ENCODE results near the gene MORC2. TPM values are rescaled to one million over a fixed set of nuclear protein-coding genes. Genes with fewer than 3 reads are reported as not detected.

MORC2 gene
- total and polyA plus RNA-seq, 9 of the 15 experiments (the other 6 are each of a cell fraction or from before 2014, with no cell fraction given), result 3.3 to 34.7 (median 16.7) TPM

DNA sequence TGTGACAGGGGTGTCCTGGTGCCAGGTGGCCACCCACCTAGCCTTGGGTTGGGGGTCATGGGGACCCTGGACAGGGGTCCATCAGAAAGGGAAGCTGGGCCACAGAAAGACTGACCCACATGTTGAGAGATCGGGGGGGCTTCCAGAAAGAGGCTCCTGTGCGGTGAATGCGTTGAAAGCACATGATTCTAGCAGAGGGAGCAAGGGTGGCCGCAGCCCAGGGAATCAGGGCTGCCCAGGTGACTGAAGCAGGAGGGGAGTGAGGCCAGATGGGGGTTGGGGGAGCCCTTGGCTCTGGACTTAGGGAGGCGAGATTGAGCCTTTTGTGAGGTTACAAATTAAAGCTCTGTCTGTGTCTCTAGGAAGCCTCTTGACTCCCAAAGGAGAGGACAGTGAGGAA, 80.7 kb downstream of the MORC2 start:
- WGBS (ENCODE audit: insufficient coverage, low coverage, missing lambda C conversion rate), result 91% methylated on average over 3 of the region's 5 CpGs
- Histone ChIP-seq H3K9ac (ENCODE audit: insufficient read depth in 1 of 2, low read depth in 2 of 2, low read length in 2 of 2) (no peak overlapping the region), H3K4me2 (ENCODE audit: insufficient read depth, low read length) (no peak overlapping the region), H3K36me3 (ENCODE audit: control insufficient read depth, insufficient read depth, low read length) (peaks cover 63% of the 10 kb centered on the region; the same call in 2 of the 3 replicates), H3K79me2 (ENCODE audit: control insufficient read depth, insufficient read depth, low read length) (peaks cover 24% of the 10 kb centered on the region), H3K4me1 (replicated peaks in 1 of 2; ENCODE audit: control insufficient read depth in 2 of 2, insufficient read depth in 2 of 2, low read length in 2 of 2) (peaks cover 9 to 38% of the 10 kb centered on the region in 2 experiments; a peak in 4 of 5 replicates), H3K9me1 (ENCODE audit: control insufficient read depth, insufficient read depth, low read length) (no peaks in the 10 kb centered on the region), H3K9me3 (replicated peaks; ENCODE audit: control insufficient read depth, insufficient read depth, low read depth, low read length) (no peaks in the 10 kb centered on the region), H3K27me3 (ENCODE audit: control insufficient read depth in 2 of 2, insufficient read depth in 2 of 2, low read length in 2 of 2) (no peaks in the 10 kb centered on the region), H3K4me3 (no peak overlapping the region), H2AFZ (ENCODE audit: low read depth, low read length) (no peak overlapping the region), H4K20me1 (replicated peaks; ENCODE audit: control insufficient read depth, insufficient read depth, low read length) (0 out of 2 replicates have a peak, but pooled peaks cover 6% of the 10 kb centered on the region), H3K27ac (ENCODE audit: extremely low read depth, low read depth, low read length) (no peak overlapping the region)
- ChIA-PET CTCF (ENCODE audit: low intra/inter-chr PET ratio) (no interaction called here), POLR2A (no interaction called here)
- intact Hi-C loops (cut with micrococcal nuclease), result no loop called here
- BruUV-seq (replicated peaks), result no TSS peak
- DNase-seq (ENCODE audit: extremely low read depth in 1 of 4, low spot score in 3 of 4) (no peak), FAIRE-seq (no peak), ATAC-seq (no peak)
- in situ Hi-C loops (cut with MboI), result no loop called here
- TF ChIP-seq STAG1 (CRISPR knock-in tag; IDR thresholded peaks at IDR 0.05; ENCODE audit: borderline replicate concordance) (no peak), RBM15 (IDR thresholded peaks at IDR 0.05; ENCODE audit: insufficient read depth, low read length) (no peak), PHF8 (IDR thresholded peaks at IDR 0.05; ENCODE audit: borderline replicate concordance, low read length) (no peak), L3MBTL2 (IDR thresholded peaks at IDR 0.05) (no peak), ZC3H4 (CRISPR knock-in tag; IDR thresholded peaks at IDR 0.05; ENCODE audit: borderline replicate concordance) (no peak), GABPB2 (CRISPR knock-in tag; conservative IDR thresholded peaks at IDR 0.05) (no peak), RFX1 (IDR thresholded peaks at IDR 0.05) (no peak), SAP30 (IDR thresholded peaks at IDR 0.05; ENCODE audit: borderline replicate concordance, insufficient read depth, low read depth, low read length, poor library complexity, severe bottlenecking) (no peak), TAL1 (IDR thresholded peaks at IDR 0.05) (no peak), GABPA (tag; conservative IDR thresholded peaks at IDR 0.05; ENCODE audit: low read depth) (no peak), HNRNPL (IDR thresholded peaks at IDR 0.05; ENCODE audit: low read depth, low read length) (no peak), KLF6 (CRISPR knock-in tag; IDR thresholded peaks at IDR 0.05; ENCODE audit: borderline replicate concordance) (no peak), CXXC5 (CRISPR knock-in tag; IDR thresholded peaks at IDR 0.05) (no peak)
- TF ChIP-seq, protein P1, sequence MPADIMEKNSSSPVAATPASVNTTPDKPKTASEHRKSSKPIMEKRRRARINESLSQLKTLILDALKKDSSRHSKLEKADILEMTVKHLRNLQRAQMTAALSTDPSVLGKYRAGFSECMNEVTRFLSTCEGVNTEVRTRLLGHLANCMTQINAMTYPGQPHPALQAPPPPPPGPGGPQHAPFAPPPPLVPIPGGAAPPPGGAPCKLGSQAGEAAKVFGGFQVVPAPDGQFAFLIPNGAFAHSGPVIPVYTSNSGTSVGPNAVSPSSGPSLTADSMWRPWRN (IDR thresholded peaks at IDR 0.05; ENCODE audit: low read depth), result no peak
- TF ChIP-seq, protein P2, sequence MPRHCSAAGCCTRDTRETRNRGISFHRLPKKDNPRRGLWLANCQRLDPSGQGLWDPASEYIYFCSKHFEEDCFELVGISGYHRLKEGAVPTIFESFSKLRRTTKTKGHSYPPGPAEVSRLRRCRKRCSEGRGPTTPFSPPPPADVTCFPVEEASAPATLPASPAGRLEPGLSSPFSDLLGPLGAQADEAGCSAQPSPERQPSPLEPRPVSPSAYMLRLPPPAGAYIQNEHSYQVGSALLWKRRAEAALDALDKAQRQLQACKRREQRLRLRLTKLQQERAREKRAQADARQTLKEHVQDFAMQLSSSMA (CRISPR knock-in tag; IDR thresholded peaks at IDR 0.05), result no peak

All from K562 (cell line).